G401 (cell line): ENCODE data around the gene RRP36. TPM values are rescaled to one million over a fixed set of nuclear protein-coding genes. Genes with fewer than 3 reads are reported as not detected.
"Not testable (repeated sequence)": the region's sequence is repeated elsewhere in the genome, so short reads cannot be mapped to it uniquely, and the experiment has no call there.

Source experiments
- DNase-seq: peaks from one replicate; pipeline ENCODE4 v3.0.0-alpha.2; 2015; ENCODE audit warnings: low spot score
- in situ Hi-C: cut with HindIII; loops from 2 replicates; pipeline ENCODE4 v1.10.0; 2016; ENCODE audit warnings: low sequenced_read_pairs, mixed read lengths
- total RNA-seq: library from RNA; depleted of rRNA; stranded (reverse); fragments of >200 nt; shearing (Covaris generic); gene quantifications from 2 replicates; pipeline ENCODE4 v1.2.3, GENCODE V29; 2014

The RRP36 gene
- total RNA-seq, 1 experiment from 2014 or later = 164 TPM

GRCh38 chr6:43033496-43034189, 12.2 kb downstream of the RRP36 start:
- in situ Hi-C loops = no loop called here
- DNase-seq = no peak

GRCh38 chr6:43034190-43034525, 12.7 kb downstream of the RRP36 start:
- in situ Hi-C loops = no loop called here
- no peak for DNase-seq

GRCh38 chr6:43035495-43036194, 14.2 kb downstream of the RRP36 start:
- DNase-seq = no peak
- in situ Hi-C loops = no loop called here

GRCh38 chr6:43036712-43037111, 15.3 kb downstream of the RRP36 start:
- no peak for DNase-seq
- in situ Hi-C loops = no loop called here

GRCh38 chr6:43037197-43037596, 15.8 kb downstream of the RRP36 start:
- no peak for DNase-seq
- in situ Hi-C loops = no loop called here

GRCh38 chr6:43037706-43038105, 16.3 kb downstream of the RRP36 start:
- no peak for DNase-seq
- in situ Hi-C loops = no loop called here

GRCh38 chr6:43038727-43039126, 17.3 kb downstream of the RRP36 start:
- in situ Hi-C loops = no loop called here
- no peak for DNase-seq

GRCh38 chr6:43040542-43041257, 19.3 kb downstream of the RRP36 start:
- in situ Hi-C loops = no loop called here
- DNase-seq = peak; percentile 68

- DNase-seq, in situ Hi-C loops: not testable (repeated sequence)
Observed at GRCh38 chr6:43041475-43041874, 20.1 kb downstream of the RRP36 start.

- no peak for DNase-seq
- in situ Hi-C loops = no loop called here
Observed at GRCh38 chr6:43043310-43043709, 21.9 kb downstream of the RRP36 start.

GRCh38 chr6:43045371-43045930, 24.0 kb downstream of the RRP36 start:
- DNase-seq = peak; percentile 66

GRCh38 chr6:43047998-43048397, 26.6 kb downstream of the RRP36 start:
- in situ Hi-C loops = no loop called here
- no peak for DNase-seq

More at GRCh38 chr6:43045371-43045930, 24.0 kb downstream of the RRP36 start:
- in situ Hi-C loops = no loop called here

- in situ Hi-C loops = no loop called here
- no peak for DNase-seq
Observed at GRCh38 chr6:43050981-43051380, 29.6 kb downstream of the RRP36 start.

GRCh38 chr6:43052225-43052841, 30.9 kb downstream of the RRP36 start:
- in situ Hi-C loops = no loop called here

GRCh38 chr6:43052842-43053544, 31.6 kb downstream of the RRP36 start:
- DNase-seq = no peak
- in situ Hi-C loops = no loop called here

More at GRCh38 chr6:43052225-43052841, 30.9 kb downstream of the RRP36 start:
- DNase-seq = no peak

- DNase-seq = peak; percentile 97
- in situ Hi-C loops = no loop called here
Observed at GRCh38 chr6:43053545-43054205, 32.3 kb downstream of the RRP36 start, which contains the start of gene CUL7. TSS of gene CUL7 (minus strand) at chr6:43053851. CDS start at chr6:43052788, 1,063 bp downstream.

- no peak for DNase-seq
- in situ Hi-C loops = no loop called here
Observed at GRCh38 chr6:43054206-43054943, 33.0 kb downstream of the RRP36 start.

- no peak for DNase-seq
- in situ Hi-C loops = no loop called here
Observed at GRCh38 chr6:43055966-43056365, 34.5 kb downstream of the RRP36 start.
